ENCODE data around the gene SHB. TPM values are rescaled to one million over a fixed set of nuclear protein-coding genes. Genes with fewer than 3 reads are reported as not detected.

Gene SHB
- total RNA-seq, 1 experiment from 2014 or later = 56.4 TPM

GRCh38 chr9:37965116-37965515, 103.9 kb downstream of the SHB start:
- H3K9me3 ChIP-seq (ENCODE audit: low read length) = no peaks in the 10 kb centered on the region
- TF ChIP-seq EZH2phosphoT487 (IDR thresholded peaks at IDR 0.05; ENCODE audit: borderline replicate concordance, low read length) = no peak
- no peak for TF ChIP-seq CTCF (conservative IDR thresholded peaks at IDR 0.05; ENCODE audit: low read depth, low read length)
- no peak for TF ChIP-seq EZH2 (IDR thresholded peaks at IDR 0.05; ENCODE audit: low read length, unreplicated experiment)
- intact Hi-C loops (cut with micrococcal nuclease) = no loop called here
- DNase-seq (no peak), ATAC-seq (no peak)
- peak overlapping the region; percentile 14; the same call in 1 of the 2 replicates for H3K4me3 ChIP-seq (ENCODE audit: low read length)
- H3K9me2 ChIP-seq (replicated peaks; ENCODE audit: low read length) = no peaks in the 10 kb centered on the region
- peak overlapping the region; percentile 99 for H3K27ac ChIP-seq (ENCODE audit: low read length)
- H3K79me2 ChIP-seq (ENCODE audit: low read length) = peaks cover 89% of the 10 kb centered on the region
- no peaks in the 10 kb centered on the region for H3K27me3 ChIP-seq (ENCODE audit: low read length)
- peak overlapping the region; percentile 81 for H3K9ac ChIP-seq (ENCODE audit: low read length)
- ChIA-PET CTCF (no interaction called here), POLR2A (ENCODE audit: unreplicated experiment) (no interaction called here)
- peaks cover 73% of the 10 kb centered on the region for H3K4me1 ChIP-seq (ENCODE audit: insufficient read depth, low read length)
- peak overlapping the region; percentile 67 for H3K4me2 ChIP-seq (ENCODE audit: low read length)
- peaks cover 29% of the 10 kb centered on the region for H3K36me3 ChIP-seq (ENCODE audit: low read depth, low read length)
- BruUV-seq (replicated peaks) = no TSS peak
- peaks cover 4% of the 10 kb centered on the region for H3F3A ChIP-seq (ENCODE audit: low read length, unreplicated experiment)
- H4K20me1 ChIP-seq (ENCODE audit: low read length) = no peaks in the 10 kb centered on the region
- H2AFZ ChIP-seq (ENCODE audit: low read length) = no peak overlapping the region

- DNase-seq (no peak), ATAC-seq (no peak)
- Histone ChIP-seq H4K20me1 (ENCODE audit: low read length) (no peaks in the 10 kb centered on the region), H3K27ac (ENCODE audit: low read length) (peak overlapping the region; percentile 99), H3K27me3 (ENCODE audit: low read length) (no peaks in the 10 kb centered on the region), H3K9me2 (replicated peaks; ENCODE audit: low read length) (no peaks in the 10 kb centered on the region), H3K9me3 (ENCODE audit: low read length) (no peaks in the 10 kb centered on the region), H2AFZ (ENCODE audit: low read length) (no peak overlapping the region), H3F3A (ENCODE audit: low read length, unreplicated experiment) (peaks cover 4% of the 10 kb centered on the region), H3K79me2 (ENCODE audit: low read length) (peaks cover 89% of the 10 kb centered on the region), H3K9ac (ENCODE audit: low read length) (peak overlapping the region; percentile 81), H3K4me1 (ENCODE audit: insufficient read depth, low read length) (peaks cover 72% of the 10 kb centered on the region), H3K4me2 (ENCODE audit: low read length) (peak overlapping the region; percentile 67), H3K36me3 (ENCODE audit: low read depth, low read length) (peaks cover 32% of the 10 kb centered on the region), H3K4me3 (ENCODE audit: low read length) (peak overlapping the region; percentile 14; the same call in 1 of the 2 replicates)
- ChIA-PET CTCF (no interaction called here), POLR2A (ENCODE audit: unreplicated experiment) (no interaction called here)
- intact Hi-C loops (cut with micrococcal nuclease) = loop anchor here (1.0 kb wide), 1 partner anchor 44 kb away; no protein-coding TSS in a partner anchor
- TF ChIP-seq EZH2phosphoT487 (IDR thresholded peaks at IDR 0.05; ENCODE audit: borderline replicate concordance, low read length) (no peak), CTCF (conservative IDR thresholded peaks at IDR 0.05; ENCODE audit: low read depth, low read length) (no peak), EZH2 (IDR thresholded peaks at IDR 0.05; ENCODE audit: low read length, unreplicated experiment) (no peak)
- BruUV-seq (replicated peaks) = no TSS peak
Observed at GRCh38 chr9:37964740-37965081, 104.3 kb downstream of the SHB start.

GRCh38 chr9:37963936-37964739, 104.9 kb downstream of the SHB start:
- peak overlapping the region; percentile 19; the same call in 1 of the 2 replicates for H3K4me3 ChIP-seq (ENCODE audit: low read length)
- peak overlapping the region; percentile 67 for H3K4me2 ChIP-seq (ENCODE audit: low read length)
- TSS peak; percentile 84 for BruUV-seq (replicated peaks)
- H3K4me1 ChIP-seq (ENCODE audit: insufficient read depth, low read length) = peaks cover 66% of the 10 kb centered on the region
- H3K79me2 ChIP-seq (ENCODE audit: low read length) = peaks cover 89% of the 10 kb centered on the region
- ChIA-PET CTCF (no interaction called here), POLR2A (ENCODE audit: unreplicated experiment) (interaction anchor here (0.6 kb wide), 1 partner anchor 51 kb away, joined by 3 read pairs; no protein-coding TSS in a partner anchor)
- no peak overlapping the region for H2AFZ ChIP-seq (ENCODE audit: low read length)
- intact Hi-C loops (cut with micrococcal nuclease) = loop anchor here (1.0 kb wide), 1 partner anchor 44 kb away; no protein-coding TSS in a partner anchor
- H3F3A ChIP-seq (ENCODE audit: low read length, unreplicated experiment) = peaks cover 4% of the 10 kb centered on the region
- H3K27ac ChIP-seq (ENCODE audit: low read length) = peak overlapping the region; percentile 99
- ATAC-seq (peak; percentile 82), DNase-seq (peak; percentile 87)
- no peaks in the 10 kb centered on the region for H3K9me3 ChIP-seq (ENCODE audit: low read length)
- no peaks in the 10 kb centered on the region for H3K27me3 ChIP-seq (ENCODE audit: low read length)
- H3K9me2 ChIP-seq (replicated peaks; ENCODE audit: low read length) = no peaks in the 10 kb centered on the region
- peak overlapping the region; percentile 81 for H3K9ac ChIP-seq (ENCODE audit: low read length)
- no peak for TF ChIP-seq EZH2phosphoT487 (IDR thresholded peaks at IDR 0.05; ENCODE audit: borderline replicate concordance, low read length)
- no peak for TF ChIP-seq EZH2 (IDR thresholded peaks at IDR 0.05; ENCODE audit: low read length, unreplicated experiment)
- H4K20me1 ChIP-seq (ENCODE audit: low read length) = no peaks in the 10 kb centered on the region
- peaks cover 32% of the 10 kb centered on the region for H3K36me3 ChIP-seq (ENCODE audit: low read depth, low read length)
